Measurements from ENCODE around the gene PLK1. TPM values are rescaled to one million over a fixed set of nuclear protein-coding genes. Genes with fewer than 3 reads are reported as not detected.

Gene PLK1
- total and polyA plus RNA-seq, 2 of the 13 experiments (the other 11 are each of a cell fraction or from before 2014, with no cell fraction given) = 71.5 to 76.3 TPM

DNA sequence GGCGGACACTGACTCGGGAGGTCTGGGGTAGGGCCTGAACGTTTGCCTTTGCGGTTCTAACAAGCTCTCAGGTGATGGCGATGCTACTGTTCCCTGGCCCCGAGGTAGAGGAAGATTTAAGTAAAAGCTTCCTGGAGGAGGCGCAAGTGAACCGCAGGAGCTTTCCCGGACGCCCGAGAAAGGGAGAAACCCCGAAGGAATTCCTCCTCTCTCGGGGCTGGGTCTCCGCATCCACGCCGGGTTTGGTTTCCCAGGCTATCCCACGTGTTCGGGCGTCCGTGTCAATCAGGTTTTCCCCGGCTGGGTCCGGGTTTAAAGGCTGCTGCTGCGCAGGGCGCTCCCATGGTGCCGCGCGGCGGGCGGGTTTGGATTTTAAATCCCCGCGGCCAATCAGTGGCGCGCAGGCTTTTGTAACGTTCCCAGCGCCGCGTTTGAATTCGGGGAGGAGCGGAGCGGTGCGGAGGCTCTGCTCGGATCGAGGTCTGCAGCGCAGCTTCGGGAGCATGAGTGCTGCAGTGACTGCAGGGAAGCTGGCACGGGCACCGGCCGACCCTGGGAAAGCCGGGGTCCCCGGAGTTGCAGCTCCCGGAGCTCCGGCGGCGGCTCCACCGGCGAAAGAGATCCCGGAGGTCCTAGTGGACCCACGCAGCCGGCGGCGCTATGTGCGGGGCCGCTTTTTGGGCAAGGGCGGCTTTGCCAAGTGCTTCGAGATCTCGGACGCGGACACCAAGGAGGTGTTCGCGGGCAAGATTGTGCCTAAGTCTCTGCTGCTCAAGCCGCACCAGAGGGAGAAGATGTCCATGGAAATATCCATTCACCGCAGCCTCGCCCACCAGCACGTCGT lies at the start of gene PLK1 (continued):
- TF ChIP-seq, protein P1, sequence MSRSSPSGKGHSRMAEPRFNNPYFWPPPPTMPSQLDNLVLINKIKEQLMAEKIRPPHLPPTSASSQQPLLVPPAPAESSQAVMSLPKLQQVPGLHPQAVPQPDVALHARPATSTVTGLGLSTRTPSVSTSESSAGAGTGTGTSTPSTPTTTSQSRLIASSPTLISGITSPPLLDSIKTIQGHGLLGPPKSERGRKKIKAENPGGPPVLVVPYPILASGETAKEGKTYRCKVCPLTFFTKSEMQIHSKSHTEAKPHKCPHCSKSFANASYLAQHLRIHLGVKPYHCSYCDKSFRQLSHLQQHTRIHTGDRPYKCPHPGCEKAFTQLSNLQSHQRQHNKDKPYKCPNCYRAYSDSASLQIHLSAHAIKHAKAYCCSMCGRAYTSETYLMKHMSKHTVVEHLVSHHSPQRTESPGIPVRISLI (CRISPR knock-in tag; IDR thresholded peaks at IDR 0.05; ENCODE audit: borderline replicate concordance) = no peak; the same call in 1 of the 2 replicates
- TF ChIP-seq ZNF234 (CRISPR knock-in tag; conservative IDR thresholded peaks at IDR 0.05) = 0 out of 2 replicates have a peak, but pooled peaks have one; percentile 49
- TF ChIP-seq TGIF2 (CRISPR knock-in tag; IDR thresholded peaks at IDR 0.05) = peak; percentile 98
- no peak for TF ChIP-seq TCF12 (IDR thresholded peaks at IDR 0.05)
- 0 out of 2 replicates have a peak, but pooled peaks have one; percentile 27 for TF ChIP-seq TCF12 (CRISPR knock-in tag; IDR thresholded peaks at IDR 0.05)
- TF ChIP-seq ZNF615 (CRISPR knock-in tag; IDR thresholded peaks at IDR 0.05; ENCODE audit: borderline replicate concordance) = 0 out of 2 replicates have a peak, but pooled peaks have one; percentile 30
- TF ChIP-seq ZNF441 (CRISPR knock-in tag; IDR thresholded peaks at IDR 0.05; ENCODE audit: borderline replicate concordance) = no peak
- TF ChIP-seq ZNF367 (CRISPR knock-in tag; IDR thresholded peaks at IDR 0.05; ENCODE audit: borderline replicate concordance) = peak; percentile 98
- peak; percentile 98 for TF ChIP-seq AGO2 (optimal IDR thresholded peaks at IDR 0.05; ENCODE audit: low read depth, low read length)
- no peak for TF ChIP-seq ZNF546 (CRISPR knock-in tag; conservative IDR thresholded peaks at IDR 0.05)
- 0 out of 2 replicates have a peak, but pooled peaks have one; percentile 58 for TF ChIP-seq ZNF775 (CRISPR knock-in tag; IDR thresholded peaks at IDR 0.05; ENCODE audit: borderline replicate concordance)
- TF ChIP-seq ZSCAN5A (CRISPR knock-in tag; IDR thresholded peaks at IDR 0.05; ENCODE audit: borderline replicate concordance) = peak; percentile 100
- TF ChIP-seq, protein P2, sequence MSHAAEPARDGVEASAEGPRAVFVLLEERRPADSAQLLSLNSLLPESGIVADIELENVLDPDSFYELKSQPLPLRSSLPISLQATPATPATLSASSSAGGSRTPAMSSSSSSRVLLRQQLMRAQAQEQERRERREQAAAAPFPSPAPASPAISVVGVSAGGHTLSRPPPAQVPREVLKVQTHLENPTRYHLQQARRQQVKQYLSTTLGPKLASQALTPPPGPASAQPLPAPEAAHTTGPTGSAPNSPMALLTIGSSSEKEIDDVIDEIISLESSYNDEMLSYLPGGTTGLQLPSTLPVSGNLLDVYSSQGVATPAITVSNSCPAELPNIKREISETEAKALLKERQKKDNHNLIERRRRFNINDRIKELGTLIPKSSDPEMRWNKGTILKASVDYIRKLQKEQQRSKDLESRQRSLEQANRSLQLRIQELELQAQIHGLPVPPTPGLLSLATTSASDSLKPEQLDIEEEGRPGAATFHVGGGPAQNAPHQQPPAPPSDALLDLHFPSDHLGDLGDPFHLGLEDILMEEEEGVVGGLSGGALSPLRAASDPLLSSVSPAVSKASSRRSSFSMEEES (CRISPR knock-in tag; IDR thresholded peaks at IDR 0.05) = peak; percentile 64; the same call in 1 of the 2 replicates
- no peak for TF ChIP-seq RBAK (CRISPR knock-in tag; IDR thresholded peaks at IDR 0.05)
- peak; percentile 100 for TF ChIP-seq CSRNP2 (CRISPR knock-in tag; conservative IDR thresholded peaks at IDR 0.05; ENCODE audit: low read depth)
- peak; percentile 24; the same call in 1 of the 2 replicates for TF ChIP-seq SMC3 (IDR thresholded peaks at IDR 0.05; ENCODE audit: low read length)
- peak; percentile 100 for TF ChIP-seq TOPORS (CRISPR knock-in tag; IDR thresholded peaks at IDR 0.05)
- peak; percentile 61; the same call in 1 of the 2 replicates for TF ChIP-seq ZNF101 (CRISPR knock-in tag; IDR thresholded peaks at IDR 0.05; ENCODE audit: borderline replicate concordance, low read depth)
- peak; percentile 93 for TF ChIP-seq ZSCAN29 (CRISPR knock-in tag; conservative IDR thresholded peaks at IDR 0.05)
- 0 out of 2 replicates have a peak, but pooled peaks have one; percentile 71 for TF ChIP-seq STAT5B (CRISPR knock-in tag; IDR thresholded peaks at IDR 0.05)
- TF ChIP-seq, protein P3, sequence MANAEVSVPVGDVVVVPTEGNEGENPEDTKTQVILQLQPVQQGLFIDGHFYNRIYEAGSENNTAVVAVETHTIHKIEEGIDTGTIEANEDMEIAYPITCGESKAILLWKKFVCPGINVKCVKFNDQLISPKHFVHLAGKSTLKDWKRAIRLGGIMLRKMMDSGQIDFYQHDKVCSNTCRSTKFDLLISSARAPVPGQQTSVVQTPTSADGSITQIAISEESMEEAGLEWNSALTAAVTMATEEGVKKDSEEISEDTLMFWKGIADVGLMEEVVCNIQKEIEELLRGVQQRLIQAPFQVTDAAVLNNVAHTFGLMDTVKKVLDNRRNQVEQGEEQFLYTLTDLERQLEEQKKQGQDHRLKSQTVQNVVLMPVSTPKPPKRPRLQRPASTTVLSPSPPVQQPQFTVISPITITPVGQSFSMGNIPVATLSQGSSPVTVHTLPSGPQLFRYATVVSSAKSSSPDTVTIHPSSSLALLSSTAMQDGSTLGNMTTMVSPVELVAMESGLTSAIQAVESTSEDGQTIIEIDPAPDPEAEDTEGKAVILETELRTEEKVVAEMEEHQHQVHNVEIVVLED (CRISPR knock-in tag; IDR thresholded peaks at IDR 0.05; ENCODE audit: borderline replicate concordance) = peak; percentile 87

All from HepG2 (cell line).